HG02798 (cell line): ENCODE data around the gene ECEL1.

Experiments used
- ATAC-seq: cut with Tn5 transposase; IDR thresholded peaks from one replicate; pipeline ENCODE4 v1.9.1; 2021; ENCODE audit warnings: mild to moderate bottlenecking; ENCODE audit not compliant: unreplicated experiment, poor library complexity

ECEL1 gene

GRCh38 chr2:232486558-232487384 is 863 bp downstream of the ECEL1 start:
- ATAC-seq, result no peak

GRCh38 chr2:232485757-232486557 is 1.7 kb downstream of the ECEL1 start:
- no peak for ATAC-seq

- no peak for ATAC-seq
Observed at GRCh38 chr2:232485348-232485756, 2.3 kb downstream of the ECEL1 start.

- ATAC-seq, result no peak
Observed at GRCh38 chr2:232484628-232485347, 2.8 kb downstream of the ECEL1 start.

- ATAC-seq, result no peak
Observed at GRCh38 chr2:232483923-232484627, 3.6 kb downstream of the ECEL1 start.

GRCh38 chr2:232483311-232483922 is 4.2 kb downstream of the ECEL1 start:
- ATAC-seq, result no peak

- no peak for ATAC-seq
Observed at GRCh38 chr2:232482301-232483238, 5.1 kb downstream of the ECEL1 start.

GRCh38 chr2:232481322-232482140 is 6.1 kb downstream of the ECEL1 start:
- no peak for ATAC-seq

- ATAC-seq, result no peak
Observed at GRCh38 chr2:232480201-232481190, 7.1 kb downstream of the ECEL1 start.

- no peak for ATAC-seq
Observed at GRCh38 chr2:232479341-232480200, 8.1 kb downstream of the ECEL1 start.

GRCh38 chr2:232478571-232479340 is 8.9 kb downstream of the ECEL1 start:
- no peak for ATAC-seq

GRCh38 chr2:232477751-232478510 is 9.7 kb downstream of the ECEL1 start:
- no peak for ATAC-seq

- no peak for ATAC-seq
Observed at GRCh38 chr2:232476791-232477190, 10.8 kb downstream of the ECEL1 start.

GRCh38 chr2:232476045-232476444 is 11.6 kb downstream of the ECEL1 start:
- ATAC-seq, result no peak
